ENCODE measurements around the gene FAM53B.

DNA sequence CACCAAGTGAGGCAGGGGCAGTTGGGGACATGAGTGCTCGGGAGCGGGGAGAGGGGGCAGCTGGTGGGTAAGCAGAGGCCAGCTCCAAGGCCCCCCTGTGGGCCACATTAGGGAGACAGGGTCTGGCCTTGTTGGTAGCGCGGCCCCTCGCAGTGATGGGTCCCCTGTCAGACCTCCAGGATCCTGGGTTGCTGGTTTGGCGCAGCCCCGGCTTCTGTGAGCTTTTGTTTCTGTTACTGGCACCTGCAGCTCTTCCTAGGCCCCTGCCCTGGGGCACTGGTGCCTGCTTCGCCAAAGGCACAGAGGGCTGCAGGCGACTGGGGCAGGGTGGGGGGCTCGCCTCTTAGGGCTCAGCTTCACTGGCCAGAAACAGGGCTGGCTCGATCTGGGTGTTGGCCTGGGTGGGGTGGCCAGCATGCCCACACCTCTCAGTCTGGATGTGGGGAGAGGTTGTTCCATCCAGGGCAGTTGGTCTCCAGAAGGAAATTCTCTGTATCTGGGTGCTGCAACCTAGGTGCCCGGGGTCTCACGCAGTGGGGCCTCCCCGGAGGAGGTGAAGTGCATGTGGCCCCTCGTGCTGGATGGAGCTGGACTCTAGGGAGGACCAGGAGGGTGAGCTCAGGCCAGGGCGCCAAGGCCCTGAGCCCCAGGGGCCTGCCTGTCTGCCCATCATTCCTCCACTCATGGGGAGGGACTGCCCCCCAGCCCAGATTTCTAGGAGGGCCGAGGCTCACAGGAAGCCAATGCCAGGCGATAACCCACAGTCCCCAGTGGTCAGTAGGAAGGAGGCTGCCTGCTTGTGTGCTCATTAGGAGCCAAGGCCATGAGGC is 143.9 kb downstream of the FAM53B start:
- TF ChIP-seq GATA2 (IDR thresholded peaks at IDR 0.05; ENCODE audit: low read depth, low read length) (no peak), GATA3 (IDR thresholded peaks at IDR 0.05; ENCODE audit: low read depth, low read length) (no peak)

Data from SH-SY5Y (cell line).